Measurements from ENCODE around the gene LAMB4. TPM values are rescaled to one million over a fixed set of nuclear protein-coding genes. Genes with fewer than 3 reads are reported as not detected.

Gene LAMB4
- total RNA-seq, 2 experiments from 2014 or later = 0.08 to 0.11 TPM

DNA sequence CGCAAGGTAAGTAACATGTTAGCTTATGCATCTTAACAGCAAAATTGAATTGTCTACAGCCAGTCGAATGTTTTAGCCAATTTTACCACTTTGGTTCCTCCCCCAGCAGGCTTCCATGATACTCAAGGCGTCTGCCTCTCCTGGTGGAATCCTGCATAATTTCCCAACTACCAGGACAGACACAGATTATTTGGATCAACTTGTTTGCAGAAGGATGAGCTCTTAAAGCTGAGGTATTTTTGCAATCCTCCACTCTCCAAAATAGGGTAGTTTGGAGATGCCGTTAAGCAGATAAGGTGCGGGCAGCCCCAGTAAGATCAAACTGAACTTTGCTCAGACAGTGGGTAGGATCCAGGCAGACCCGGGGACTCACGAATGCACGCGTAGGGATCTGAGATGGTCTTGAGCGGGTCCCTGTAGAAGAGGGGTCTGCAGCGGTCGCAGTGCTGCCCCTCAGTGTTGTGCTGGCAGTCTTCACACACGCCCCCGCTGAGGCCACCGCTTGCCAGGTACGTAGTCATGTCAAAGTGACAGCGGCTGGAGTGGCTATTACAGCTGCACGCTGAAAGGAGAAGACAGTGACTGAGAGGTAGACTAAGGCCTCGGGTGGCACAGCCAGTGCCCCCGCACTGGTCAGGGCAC, 27.4 kb downstream of the LAMB4 start:
- TF ChIP-seq, protein P1, sequence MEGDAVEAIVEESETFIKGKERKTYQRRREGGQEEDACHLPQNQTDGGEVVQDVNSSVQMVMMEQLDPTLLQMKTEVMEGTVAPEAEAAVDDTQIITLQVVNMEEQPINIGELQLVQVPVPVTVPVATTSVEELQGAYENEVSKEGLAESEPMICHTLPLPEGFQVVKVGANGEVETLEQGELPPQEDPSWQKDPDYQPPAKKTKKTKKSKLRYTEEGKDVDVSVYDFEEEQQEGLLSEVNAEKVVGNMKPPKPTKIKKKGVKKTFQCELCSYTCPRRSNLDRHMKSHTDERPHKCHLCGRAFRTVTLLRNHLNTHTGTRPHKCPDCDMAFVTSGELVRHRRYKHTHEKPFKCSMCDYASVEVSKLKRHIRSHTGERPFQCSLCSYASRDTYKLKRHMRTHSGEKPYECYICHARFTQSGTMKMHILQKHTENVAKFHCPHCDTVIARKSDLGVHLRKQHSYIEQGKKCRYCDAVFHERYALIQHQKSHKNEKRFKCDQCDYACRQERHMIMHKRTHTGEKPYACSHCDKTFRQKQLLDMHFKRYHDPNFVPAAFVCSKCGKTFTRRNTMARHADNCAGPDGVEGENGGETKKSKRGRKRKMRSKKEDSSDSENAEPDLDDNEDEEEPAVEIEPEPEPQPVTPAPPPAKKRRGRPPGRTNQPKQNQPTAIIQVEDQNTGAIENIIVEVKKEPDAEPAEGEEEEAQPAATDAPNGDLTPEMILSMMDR (IDR thresholded peaks at IDR 0.05) = no peak
- no peaks in the 10 kb centered on the region for H3K36me3 Mint-ChIP-seq (ENCODE audit: low read depth)
- Histone ChIP-seq H3K27ac (ENCODE audit: low read depth in 1 of 2, low read length in 2 of 2) (no peak overlapping the region), H3K9me3 (ENCODE audit: control insufficient read depth in 1 of 2, insufficient read depth in 1 of 2, low read length in 2 of 2) (no peaks in the 10 kb centered on the region), H3K4me1 (ENCODE audit: insufficient read depth, low read length) (no peaks in the 10 kb centered on the region), H3K27me3 (ENCODE audit: control insufficient read depth in 1 of 2, insufficient read depth in 2 of 2, low read length in 2 of 2) (no peaks in the 10 kb centered on the region), H3K4me3 (ENCODE audit: low read length) (no peak overlapping the region), H3K36me3 (ENCODE audit: insufficient read depth, low read length) (no peaks in the 10 kb centered on the region)
- no peak overlapping the region for H3K4me3 Mint-ChIP-seq
- DNase-seq (no peak), ATAC-seq (ENCODE audit: poor library complexity) (no peak)
- CTCF ChIA-PET = no interaction called here
- H3K9me3 Mint-ChIP-seq = no peaks in the 10 kb centered on the region
- peaks cover 14% of the 10 kb centered on the region for H3K27me3 Mint-ChIP-seq
- H3K4me1 Mint-ChIP-seq (ENCODE audit: low read depth) = no peaks in the 10 kb centered on the region
- H3K27ac Mint-ChIP-seq = no peak overlapping the region
- intact Hi-C loops (cut with DNase I, micrococcal nuclease) = no loop called here
- POLR2A ChIA-PET = no interaction called here

- CTCF ChIA-PET = no interaction called here
- H3K4me1 Mint-ChIP-seq (ENCODE audit: low read depth) = no peaks in the 10 kb centered on the region
- H3K9me3 Mint-ChIP-seq = no peaks in the 10 kb centered on the region
- Histone ChIP-seq H3K9me3 (ENCODE audit: control insufficient read depth in 1 of 2, insufficient read depth in 1 of 2, low read length in 2 of 2) (no peaks in the 10 kb centered on the region), H3K4me3 (ENCODE audit: low read length) (no peak overlapping the region), H3K27me3 (ENCODE audit: control insufficient read depth in 1 of 2, insufficient read depth in 2 of 2, low read length in 2 of 2) (no peaks in the 10 kb centered on the region), H3K4me1 (ENCODE audit: insufficient read depth, low read length) (no peaks in the 10 kb centered on the region), H3K27ac (ENCODE audit: low read depth in 1 of 2, low read length in 2 of 2) (no peak overlapping the region), H3K36me3 (ENCODE audit: insufficient read depth, low read length) (no peaks in the 10 kb centered on the region)
- peaks cover 14% of the 10 kb centered on the region for H3K27me3 Mint-ChIP-seq
- TF ChIP-seq, protein P1 (IDR thresholded peaks at IDR 0.05) = no peak
- H3K27ac Mint-ChIP-seq = no peak overlapping the region
- no peak overlapping the region for H3K4me3 Mint-ChIP-seq
- no peak for ATAC-seq (ENCODE audit: poor library complexity)
- DNase-seq = no peak
- intact Hi-C loops (cut with DNase I, micrococcal nuclease) = no loop called here
- H3K36me3 Mint-ChIP-seq (ENCODE audit: low read depth) = no peaks in the 10 kb centered on the region
- POLR2A ChIA-PET = no interaction called here
These were observed 28.4 kb downstream of the LAMB4 start for GRCh38 chr7:108101759-108102158.

DNA sequence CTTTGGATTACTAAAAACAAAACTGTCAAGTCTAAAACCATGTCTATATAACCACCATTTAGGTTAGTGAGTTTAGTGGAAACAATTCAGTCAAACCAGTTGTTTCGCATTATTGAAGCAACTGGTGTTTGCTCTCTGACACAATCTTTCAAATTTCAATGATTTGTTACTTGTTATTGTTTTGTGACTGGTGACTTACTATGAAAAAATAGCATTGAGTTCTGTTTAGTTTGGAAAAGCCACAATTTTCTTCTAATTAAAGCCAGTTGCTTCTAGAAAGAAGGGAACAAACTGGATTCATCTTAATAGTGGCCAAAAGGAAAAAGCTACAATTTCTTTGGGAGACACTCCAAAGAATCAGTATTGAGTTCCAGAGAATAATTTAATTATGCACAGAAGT, 30.4 kb downstream of the LAMB4 start:
- Mint-ChIP-seq H3K27me3 (peaks cover 29% of the 10 kb centered on the region), H3K4me1 (ENCODE audit: low read depth) (no peaks in the 10 kb centered on the region), H3K4me3 (no peak overlapping the region), H3K27ac (no peak overlapping the region), H3K9me3 (no peaks in the 10 kb centered on the region), H3K36me3 (ENCODE audit: low read depth) (no peaks in the 10 kb centered on the region)
- Histone ChIP-seq H3K4me1 (ENCODE audit: insufficient read depth, low read length) (no peaks in the 10 kb centered on the region), H3K4me3 (ENCODE audit: low read length) (no peak overlapping the region), H3K27ac (ENCODE audit: low read depth in 1 of 2, low read length in 2 of 2) (no peak overlapping the region), H3K9me3 (ENCODE audit: control insufficient read depth in 1 of 2, insufficient read depth in 1 of 2, low read length in 2 of 2) (no peaks in the 10 kb centered on the region), H3K27me3 (ENCODE audit: control insufficient read depth in 1 of 2, insufficient read depth in 2 of 2, low read length in 2 of 2) (no peaks in the 10 kb centered on the region), H3K36me3 (ENCODE audit: insufficient read depth, low read length) (no peaks in the 10 kb centered on the region)
- TF ChIP-seq, protein P1 (IDR thresholded peaks at IDR 0.05) = no peak
- no peak for DNase-seq
- CTCF ChIA-PET = no interaction called here
- POLR2A ChIA-PET = no interaction called here
- no peak for ATAC-seq (ENCODE audit: poor library complexity)
- intact Hi-C loops (cut with DNase I, micrococcal nuclease) = no loop called here
